ENCODE measurements around the gene THSD7B.

DNA sequence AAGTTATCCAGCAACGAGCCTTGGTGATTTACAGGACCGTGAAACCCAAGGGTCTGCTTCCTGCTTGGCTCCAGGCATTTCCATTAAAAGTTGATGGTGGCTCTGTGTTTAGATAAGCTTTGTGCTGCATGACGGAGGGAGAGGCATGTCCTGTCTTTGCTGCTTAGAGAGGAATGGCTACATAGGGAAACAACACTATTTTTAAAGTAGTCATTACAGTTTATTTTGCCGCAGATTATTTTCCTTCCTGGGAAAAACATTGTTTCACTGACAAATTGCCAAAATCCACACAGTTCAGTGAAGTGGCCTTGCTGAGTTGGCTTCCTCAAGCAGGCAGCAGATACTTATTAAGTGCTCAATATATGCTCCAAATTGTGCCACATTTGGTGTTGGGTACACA is 98.5 kb downstream of the THSD7B start:
- TF ChIP-seq, protein P1, sequence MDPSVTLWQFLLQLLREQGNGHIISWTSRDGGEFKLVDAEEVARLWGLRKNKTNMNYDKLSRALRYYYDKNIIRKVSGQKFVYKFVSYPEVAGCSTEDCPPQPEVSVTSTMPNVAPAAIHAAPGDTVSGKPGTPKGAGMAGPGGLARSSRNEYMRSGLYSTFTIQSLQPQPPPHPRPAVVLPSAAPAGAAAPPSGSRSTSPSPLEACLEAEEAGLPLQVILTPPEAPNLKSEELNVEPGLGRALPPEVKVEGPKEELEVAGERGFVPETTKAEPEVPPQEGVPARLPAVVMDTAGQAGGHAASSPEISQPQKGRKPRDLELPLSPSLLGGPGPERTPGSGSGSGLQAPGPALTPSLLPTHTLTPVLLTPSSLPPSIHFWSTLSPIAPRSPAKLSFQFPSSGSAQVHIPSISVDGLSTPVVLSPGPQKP (IDR thresholded peaks at IDR 0.05; ENCODE audit: low read depth, low read length): no peak
- TF ChIP-seq JUNB (IDR thresholded peaks at IDR 0.05) (no peak), HDAC2 (IDR thresholded peaks at IDR 0.05) (no peak), RAD21 (conservative IDR thresholded peaks at IDR 0.05 in 1 of 2, IDR thresholded peaks at IDR 0.05 in 1 of 2) (no peak)
- TF ChIP-seq, protein P2, sequence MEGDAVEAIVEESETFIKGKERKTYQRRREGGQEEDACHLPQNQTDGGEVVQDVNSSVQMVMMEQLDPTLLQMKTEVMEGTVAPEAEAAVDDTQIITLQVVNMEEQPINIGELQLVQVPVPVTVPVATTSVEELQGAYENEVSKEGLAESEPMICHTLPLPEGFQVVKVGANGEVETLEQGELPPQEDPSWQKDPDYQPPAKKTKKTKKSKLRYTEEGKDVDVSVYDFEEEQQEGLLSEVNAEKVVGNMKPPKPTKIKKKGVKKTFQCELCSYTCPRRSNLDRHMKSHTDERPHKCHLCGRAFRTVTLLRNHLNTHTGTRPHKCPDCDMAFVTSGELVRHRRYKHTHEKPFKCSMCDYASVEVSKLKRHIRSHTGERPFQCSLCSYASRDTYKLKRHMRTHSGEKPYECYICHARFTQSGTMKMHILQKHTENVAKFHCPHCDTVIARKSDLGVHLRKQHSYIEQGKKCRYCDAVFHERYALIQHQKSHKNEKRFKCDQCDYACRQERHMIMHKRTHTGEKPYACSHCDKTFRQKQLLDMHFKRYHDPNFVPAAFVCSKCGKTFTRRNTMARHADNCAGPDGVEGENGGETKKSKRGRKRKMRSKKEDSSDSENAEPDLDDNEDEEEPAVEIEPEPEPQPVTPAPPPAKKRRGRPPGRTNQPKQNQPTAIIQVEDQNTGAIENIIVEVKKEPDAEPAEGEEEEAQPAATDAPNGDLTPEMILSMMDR (IDR thresholded peaks at IDR 0.05): no peak
